T-helper 9 cell (primary cell): Measurements from ENCODE around the gene AGRN.

Experiments used
- DNase-seq: peaks from one replicate; pipeline ENCODE4 v3.0.0-alpha.2; 2020

Gene AGRN

GRCh38 chr1:1082776-1083415 lies 63.0 kb downstream of the AGRN start:
- DNase-seq = no peak

GRCh38 chr1:1083416-1084371 lies 63.8 kb downstream of the AGRN start:
- DNase-seq = no peak

- DNase-seq = no peak
These were observed 64.7 kb downstream of the AGRN start for GRCh38 chr1:1084372-1085170.

GRCh38 chr1:1085171-1085841 lies 65.4 kb downstream of the AGRN start:
- DNase-seq = no peak

GRCh38 chr1:1085911-1086841 lies 66.3 kb downstream of the AGRN start:
- DNase-seq = no peak

DNA sequence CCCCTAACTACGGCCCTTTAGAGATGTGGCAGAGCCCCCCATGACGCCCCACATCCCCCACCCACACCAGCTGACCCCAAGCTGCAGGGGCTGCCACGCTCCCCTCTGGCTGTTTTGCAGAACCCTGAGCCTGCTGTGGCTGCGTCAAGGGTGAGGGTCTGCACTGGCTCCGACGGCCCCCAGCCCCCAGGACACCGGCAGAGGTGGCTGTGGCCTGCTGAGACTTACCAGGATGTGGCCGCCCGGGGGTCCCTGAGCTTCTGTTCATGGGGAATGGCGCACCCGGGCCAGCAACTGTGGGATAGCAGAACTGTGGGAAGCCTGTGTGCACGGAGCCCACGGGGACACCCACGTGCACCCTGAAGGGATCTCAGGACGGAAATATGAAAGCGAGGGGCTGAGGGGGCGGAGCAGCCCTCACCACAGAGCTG lies 67.0 kb downstream of the AGRN start:
- DNase-seq = no peak

GRCh38 chr1:1087351-1088028 lies 67.6 kb downstream of the AGRN start:
- DNase-seq = no peak

- no peak for DNase-seq
These were observed 68.3 kb downstream of the AGRN start for GRCh38 chr1:1088029-1088800.

DNA sequence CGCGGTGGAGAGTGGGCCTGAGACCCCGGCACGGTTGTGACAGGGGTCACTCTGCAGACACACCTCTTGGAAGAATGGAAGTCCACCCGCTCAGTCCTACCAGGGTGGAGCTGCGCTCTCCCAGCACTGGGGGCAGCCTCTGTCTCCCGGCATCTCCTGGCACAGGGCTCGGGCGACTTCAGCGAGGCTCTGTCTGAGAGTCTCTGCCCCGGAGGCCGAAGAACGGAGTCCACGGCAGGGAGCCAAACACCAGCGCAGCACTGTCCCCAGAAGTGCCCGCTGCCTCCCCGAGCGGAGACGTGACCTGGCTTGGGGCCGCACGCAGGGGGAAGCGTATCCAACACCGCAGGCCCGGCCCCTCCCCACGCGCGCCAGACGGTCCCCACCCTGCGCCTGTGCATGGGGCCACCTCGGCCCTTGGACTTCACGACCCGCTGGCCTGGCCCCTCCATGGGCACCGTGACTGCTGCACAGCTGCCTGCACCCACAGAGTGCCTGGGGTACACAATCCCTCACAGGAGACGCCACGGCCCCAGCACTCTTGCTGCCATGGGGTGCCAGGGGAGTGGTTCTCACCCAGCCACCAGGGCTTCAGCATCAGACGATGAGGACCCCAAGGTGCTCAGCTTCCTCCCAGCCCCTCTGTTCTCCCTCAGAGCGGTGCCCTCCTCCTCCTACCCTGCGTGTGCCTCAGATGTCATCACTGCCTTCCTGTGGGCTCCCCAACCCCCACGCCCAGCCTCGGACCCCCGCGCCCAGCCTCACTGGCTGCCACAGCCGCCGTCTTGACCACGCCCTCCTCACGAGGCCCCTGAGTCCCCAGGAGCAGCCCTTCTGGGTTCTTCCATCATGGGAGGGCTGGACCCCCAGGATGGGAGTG lies 69.1 kb downstream of the AGRN start:
- DNase-seq = no peak

GRCh38 chr1:1089731-1090423 lies 70.0 kb downstream of the AGRN start:
- DNase-seq = no peak

- no peak for DNase-seq
These were observed 70.8 kb downstream of the AGRN start for GRCh38 chr1:1090424-1091343.

- no peak for DNase-seq
These were observed 71.6 kb downstream of the AGRN start for GRCh38 chr1:1091344-1092148.

GRCh38 chr1:1092149-1092855 lies 72.4 kb downstream of the AGRN start:
- no peak for DNase-seq

- DNase-seq = no peak
These were observed 73.1 kb downstream of the AGRN start for GRCh38 chr1:1092894-1093609.

GRCh38 chr1:1093610-1093943 lies 73.7 kb downstream of the AGRN start:
- DNase-seq = no peak
